NCI-H345 (cell line): ENCODE measurements around the gene HDGFL1.

Source experiments
- DNase-seq: peaks from one replicate; lab custom pipeline; 2025; lab: John Stamatoyannopoulos, UW

HDGFL1 gene

GRCh38 chr6:22590423-22590822 is 21.1 kb downstream of the HDGFL1 start:
- no peak for DNase-seq

GRCh38 chr6:22593895-22594294 is 24.5 kb downstream of the HDGFL1 start:
- no peak for DNase-seq

- DNase-seq, result no peak
Measured at GRCh38 chr6:22596011-22596410, 26.6 kb downstream of the HDGFL1 start.

- peak; percentile 2 for DNase-seq
Measured at GRCh38 chr6:22598339-22598738, 29.0 kb downstream of the HDGFL1 start.

- DNase-seq, result no peak
Measured at GRCh38 chr6:22600059-22600458, 30.7 kb downstream of the HDGFL1 start.

- no peak for DNase-seq
Measured at GRCh38 chr6:22601984-22602383, 32.6 kb downstream of the HDGFL1 start.

- no peak for DNase-seq
Measured at GRCh38 chr6:22605736-22606135, 36.4 kb downstream of the HDGFL1 start.

- DNase-seq, result no peak
Measured at GRCh38 chr6:22610127-22610526, 40.8 kb downstream of the HDGFL1 start.

- DNase-seq, result no peak
Measured at GRCh38 chr6:22612236-22612635, 42.9 kb downstream of the HDGFL1 start.

- DNase-seq, result no peak
Measured at GRCh38 chr6:22613051-22613450, 43.7 kb downstream of the HDGFL1 start.

- no peak for DNase-seq
Measured at GRCh38 chr6:22613695-22614094, 44.3 kb downstream of the HDGFL1 start.

- no peak for DNase-seq
Measured at GRCh38 chr6:22614547-22614946, 45.2 kb downstream of the HDGFL1 start.

GRCh38 chr6:22621028-22621427 is 51.7 kb downstream of the HDGFL1 start:
- DNase-seq, result no peak
